Fibroblast of lung (primary cell): ENCODE data around the gene SUPT5H. TPM values are rescaled to one million over a fixed set of nuclear protein-coding genes. Genes with fewer than 3 reads are reported as not detected.
A peak's percentile ranks its signal among the peaks of the same experiment; 100 is the strongest.

Source experiments
- DNase-seq, 2 donors: peaks; one replicate each; pipeline versions ENCODE4 v3.0.0 to v3.0.0-alpha.2; 2010; ENCODE audit warnings: low read depth in 2 of 2
- H2AFZ ChIP-seq: 2 replicates; pipeline ENCODE4 v1.5.1; 2012; ENCODE audit warnings: low read length, control low read depth, inconsistent platforms
- H3K27ac ChIP-seq: 2 replicates; pipeline ENCODE4 v1.5.1; 2011; ENCODE audit warnings: low read length, control low read depth; ENCODE audit not compliant: insufficient read depth
- H3K27me3 ChIP-seq: 2 replicates; pipeline ENCODE4 v1.5.1; 2011; ENCODE audit warnings: mild to moderate bottlenecking, low read length; ENCODE audit not compliant: control insufficient read depth, insufficient read depth
- H3K36me3 ChIP-seq: 2 replicates; pipeline ENCODE4 v1.5.1; 2011; ENCODE audit warnings: low read length; ENCODE audit not compliant: control insufficient read depth, insufficient read depth
- H3K4me1 ChIP-seq: 2 replicates; pipeline ENCODE4 v1.5.1; 2011; ENCODE audit warnings: low read length; ENCODE audit not compliant: control insufficient read depth, insufficient read depth; ENCODE audit errors: extremely low read depth
- H3K4me2 ChIP-seq: 2 replicates; pipeline ENCODE4 v1.5.1; 2011; ENCODE audit warnings: low read length, control low read depth; ENCODE audit not compliant: insufficient read depth; ENCODE audit errors: extremely low read depth
- H3K4me3 ChIP-seq, 4 experiments: fragments of 200-600 bp in 1 of 4; sonication (generic) in 1 of 4; replicated peaks in 1 of 4; 2 replicates each; pipeline ENCODE4 v1.5.1; 2011 to 2016; ENCODE audit warnings: low read length in 4 of 4, low read depth in 3 of 4, mild to moderate bottlenecking in 3 of 4, control low read depth in 2 of 4, inconsistent platforms in 1 of 4, mixed read lengths in 1 of 4; ENCODE audit not compliant: insufficient read depth in 1 of 4; ENCODE audit errors: control extremely low read depth in 1 of 4
- H3K79me2 ChIP-seq: 2 replicates; pipeline ENCODE4 v1.5.1; 2012; ENCODE audit warnings: mild to moderate bottlenecking, low read length, inconsistent platforms; ENCODE audit not compliant: control insufficient read depth, insufficient read depth
- H3K9ac ChIP-seq: 2 replicates; pipeline ENCODE4 v1.5.1; 2011; ENCODE audit warnings: mild to moderate bottlenecking, low read length, control low read depth; ENCODE audit not compliant: insufficient read depth
- H3K9me3 ChIP-seq: 2 replicates; pipeline ENCODE4 v1.5.1; 2012; ENCODE audit warnings: low read depth, low read length; ENCODE audit not compliant: control insufficient read depth, insufficient read depth
- H4K20me1 ChIP-seq: 2 replicates; pipeline ENCODE4 v1.5.1; 2011; ENCODE audit warnings: low read length; ENCODE audit not compliant: control insufficient read depth, insufficient read depth; ENCODE audit errors: extremely low read depth
- CTCF ChIP-seq, 2 donors: IDR thresholded peaks in 1 of 2; conservative IDR thresholded peaks in 1 of 2; 1 replicate in 1 of 2; 2 replicates in 1 of 2; pipeline ENCODE4 v1.5.1; 2011 to 2012; ENCODE audit warnings: low read length in 2 of 2, control low read depth in 1 of 2, inconsistent platforms in 1 of 2, low read depth in 1 of 2, mild to moderate bottlenecking in 1 of 2
- EZH2 ChIP-seq: IDR thresholded peaks from 2 replicates; pipeline ENCODE4 v1.5.1; 2012; ENCODE audit warnings: low read length, control low read depth, mild to moderate bottlenecking; ENCODE audit errors: missing control alignments
- polyA plus RNA-seq, 2 donors: library from polyadenylated mRNA; depleted of rRNA in 1 of 2; stranded (reverse) in 1 of 2; unstranded in 1 of 2; fragments of >200 nt; gene quantifications; 2 replicates each; pipeline ENCODE4 v1.2.1, GENCODE V29; 2011 to 2012; ENCODE audit warnings: missing spikeins in 1 of 2
- total RNA-seq: library from RNA; depleted of rRNA; stranded (reverse); fragments of >200 nt; gene quantifications from 2 replicates; pipeline ENCODE4 v1.2.1, GENCODE V29; 2014

The SUPT5H gene
- total and polyA plus RNA-seq, 2 donors (not counting 1 experiment from before 2014, with no cell fraction given) = 50.2 to 77.8 TPM

- H3K9me3 ChIP-seq = no peaks in the 10 kb centered on the region
- H3K27me3 ChIP-seq = no peaks in the 10 kb centered on the region
- H3K4me3 ChIP-seq = peak overlapping the region; percentile 71 to 98 (median 84)
- H3K79me2 ChIP-seq = peaks cover 20% of the 10 kb centered on the region
- peaks cover 12% of the 10 kb centered on the region for H3K36me3 ChIP-seq
- peak overlapping the region; percentile 45 for H3K27ac ChIP-seq
- peak overlapping the region; percentile 48 for H3K9ac ChIP-seq
- TF ChIP-seq EZH2 (no peak), CTCF (conservative IDR thresholded peaks at IDR 0.05 in 1 of 2, IDR thresholded peaks at IDR 0.05 in 1 of 2; ENCODE audit: low read depth in 1 of 2, low read length in 2 of 2) (no peak)
- H2AFZ ChIP-seq = no peak overlapping the region
- peak overlapping the region; percentile 86 for H3K4me2 ChIP-seq
- peaks cover 14% of the 10 kb centered on the region for H3K4me1 ChIP-seq
- no peak for DNase-seq
- no peaks in the 10 kb centered on the region for H4K20me1 ChIP-seq
These were observed 30.0 kb upstream of the SUPT5H start for GRCh38 chr19:39415111-39416046.

- H4K20me1 ChIP-seq = no peaks in the 10 kb centered on the region
- H3K36me3 ChIP-seq = peaks cover 12% of the 10 kb centered on the region
- H3K79me2 ChIP-seq = peaks cover 20% of the 10 kb centered on the region
These were observed 28.9 kb upstream of the SUPT5H start for GRCh38 chr19:39416152-39417120.

More at GRCh38 chr19:39416152-39417120, 28.9 kb upstream of the SUPT5H start:
- no peak overlapping the region for H3K9ac ChIP-seq
- no peaks in the 10 kb centered on the region for H3K27me3 ChIP-seq
- DNase-seq = no peak
- peak overlapping the region in 1 of 4 experiments; percentile 98 for H3K4me3 ChIP-seq
- no peak overlapping the region for H3K4me2 ChIP-seq
- H3K4me1 ChIP-seq = peaks cover 7% of the 10 kb centered on the region
- TF ChIP-seq EZH2 = no peak
- no peak for TF ChIP-seq CTCF (conservative IDR thresholded peaks at IDR 0.05 in 1 of 2, IDR thresholded peaks at IDR 0.05 in 1 of 2; ENCODE audit: low read depth in 1 of 2, low read length in 2 of 2)
- no peak overlapping the region for H3K27ac ChIP-seq
- no peak overlapping the region for H2AFZ ChIP-seq
- no peaks in the 10 kb centered on the region for H3K9me3 ChIP-seq
